CD14-positive monocyte (primary cell): ENCODE measurements around the gene SMG6. TPM values are rescaled to one million over a fixed set of nuclear protein-coding genes. Genes with fewer than 3 reads are reported as not detected.

ENCODE experiments used
- DNase-seq, 3 donors: peaks; one replicate each; pipeline ENCODE4 v3.0.0-alpha.2; 2011 to 2022
- H2AFZ ChIP-seq: 2 replicates; pipeline ENCODE4 v1.6.0; 2012; ENCODE audit warnings: mild to moderate bottlenecking, low read depth, low read length, inconsistent platforms; ENCODE audit not compliant: insufficient read depth, poor library complexity, severe bottlenecking
- H3K27ac ChIP-seq, 2 donors: 1 replicate in 1 of 2; 2 replicates in 1 of 2; pipeline ENCODE4 v1.5.1; 2012 to 2013; ENCODE audit warnings: low read length in 2 of 2, control low read depth in 1 of 2, inconsistent platforms in 1 of 2, low read depth in 1 of 2, mild to moderate bottlenecking in 1 of 2
- H3K27me3 ChIP-seq, 2 donors: one replicate each; pipeline versions ENCODE4 v1.6.0 to v1.6.1; 2011 to 2013; ENCODE audit warnings: low read length in 2 of 2; ENCODE audit not compliant: control insufficient read depth in 2 of 2, insufficient read depth in 2 of 2
- H3K36me3 ChIP-seq, 2 donors: replicated peaks in 1 of 2; 1 replicate in 1 of 2; 2 replicates in 1 of 2; pipeline versions ENCODE4 v1.5.1 to v1.6.1; 2012 to 2013; ENCODE audit warnings: low read length in 2 of 2, control low read depth in 1 of 2, inconsistent platforms in 1 of 2, mild to moderate bottlenecking in 1 of 2; ENCODE audit not compliant: insufficient read depth in 2 of 2, control insufficient read depth in 1 of 2
- H3K4me1 ChIP-seq, 2 donors: 1 replicate in 1 of 2; 2 replicates in 1 of 2; pipeline versions ENCODE4 v1.5.1 to v1.6.1; 2012 to 2013; ENCODE audit warnings: low read length in 2 of 2, control low read depth in 1 of 2, inconsistent platforms in 1 of 2, mild to moderate bottlenecking in 1 of 2, moderate library complexity in 1 of 2; ENCODE audit not compliant: insufficient read depth in 2 of 2, control insufficient read depth in 1 of 2
- H3K4me2 ChIP-seq: replicated peaks from 2 replicates; pipeline ENCODE3; 2012; ENCODE audit warnings: low read length, moderate library complexity, mild to moderate bottlenecking; ENCODE audit not compliant: poor library complexity, severe bottlenecking; ENCODE audit errors: extremely low read depth
- H3K4me3 ChIP-seq, 3 experiments: fragments of 200-600 bp in 1 of 3; sonication (generic) in 1 of 3; replicated peaks in 1 of 3; 1 replicate in 2 of 3; 2 replicates in 1 of 3; pipeline ENCODE4 v1.5.1; 2011 to 2013; ENCODE audit warnings: low read length in 3 of 3, mild to moderate bottlenecking in 3 of 3, control low read depth in 2 of 3, low read depth in 2 of 3, inconsistent platforms in 1 of 3, moderate library complexity in 1 of 3
- H3K79me2 ChIP-seq: 2 replicates; pipeline ENCODE4 v1.6.0; 2012; ENCODE audit warnings: mild to moderate bottlenecking, control low read depth, inconsistent platforms, low read length, moderate library complexity; ENCODE audit not compliant: insufficient read depth
- H3K9ac ChIP-seq: 2 replicates; pipeline ENCODE4 v1.6.0; 2017; ENCODE audit warnings: low read length, mild to moderate bottlenecking; ENCODE audit not compliant: insufficient read depth, poor library complexity, severe bottlenecking
- H3K9me3 ChIP-seq, 2 donors: replicated peaks in 1 of 2; 1 replicate in 1 of 2; 2 replicates in 1 of 2; pipeline versions ENCODE4 v1.5.1 to v1.6.1; 2012 to 2013; ENCODE audit warnings: low read length in 2 of 2, control low read depth in 1 of 2; ENCODE audit not compliant: control insufficient read depth in 1 of 2, insufficient read depth in 1 of 2
- H4K20me1 ChIP-seq: 2 replicates; pipeline ENCODE4 v1.6.0; 2012; ENCODE audit warnings: mild to moderate bottlenecking, low read length, control low read depth, moderate library complexity; ENCODE audit not compliant: insufficient read depth
- H3K27ac Mint-ChIP-seq, 7 donors: one replicate each; pipeline ENCODE4 v1.8.0; 2020; ENCODE audit warnings: mild to moderate bottlenecking in 7 of 7, mixed read lengths in 7 of 7, moderate library complexity in 6 of 7, inconsistent platforms in 2 of 7
- H3K27me3 Mint-ChIP-seq, 3 donors: one replicate each; pipeline ENCODE4 v1.8.0; 2021 to 2022; ENCODE audit warnings: low read depth in 3 of 3, mild to moderate bottlenecking in 3 of 3, mixed read lengths in 3 of 3, moderate library complexity in 3 of 3, inconsistent platforms in 1 of 3
- H3K36me3 Mint-ChIP-seq, 2 donors: one replicate each; pipeline ENCODE4 v1.8.0; 2020; ENCODE audit warnings: mixed read lengths in 2 of 2, inconsistent platforms in 1 of 2, mild to moderate bottlenecking in 1 of 2
- H3K4me1 Mint-ChIP-seq: one replicate; pipeline ENCODE4 v1.8.0; 2020; ENCODE audit warnings: mild to moderate bottlenecking, mixed read lengths
- H3K4me3 Mint-ChIP-seq, 2 donors: one replicate each; pipeline ENCODE4 v1.8.0; 2020; ENCODE audit warnings: mild to moderate bottlenecking in 2 of 2, mixed read lengths in 2 of 2, moderate library complexity in 1 of 2
- H3K9me3 Mint-ChIP-seq, 7 donors: one replicate each; pipeline ENCODE4 v1.8.0; 2020 to 2022; ENCODE audit warnings: mixed read lengths in 7 of 7, mild to moderate bottlenecking in 6 of 7, moderate library complexity in 6 of 7, inconsistent platforms in 2 of 7
- WGBS: methylation state at CpG from one replicate; pipeline ENCODE4 v1.1.5; 2013; ENCODE audit warnings: missing lambda C conversion rate; ENCODE audit not compliant: insufficient coverage; 5-methylcytosine and 5-hydroxymethylcytosine counted together
- intact Hi-C, 2 donors: fragments of 100-400 bp; cut with micrococcal nuclease; formaldehyde crosslinking; loops; one replicate each; pipeline versions ENCODE4 v1.15.0 to v1.15.1; 2023
- polyA plus RNA-seq, 3 donors: library from polyadenylated mRNA; depleted of rRNA in 1 of 3; unstranded in 2 of 3; stranded (reverse) in 1 of 3; fragments of 300-500 nt in 2 of 3; fragments of >200 nt in 1 of 3; fragmentation: Illumina TruSeq in 2 of 3; gene quantifications; 1 replicate in 2 of 3; 2 replicates in 1 of 3; pipeline ENCODE4 v1.2.3, GENCODE V29; 2012 to 2021
- TF ChIP-seq, protein P1 (sequence below): fragments of 200-600 bp; IDR thresholded peaks from one replicate; pipeline ENCODE4 v1.8.0; 2022; ENCODE audit warnings: antibody characterized with exemption, mild to moderate bottlenecking

Gene SMG6
- polyA plus RNA-seq, 3 donors: 0.67 to 7.1 (median 1.1) TPM

DNA sequence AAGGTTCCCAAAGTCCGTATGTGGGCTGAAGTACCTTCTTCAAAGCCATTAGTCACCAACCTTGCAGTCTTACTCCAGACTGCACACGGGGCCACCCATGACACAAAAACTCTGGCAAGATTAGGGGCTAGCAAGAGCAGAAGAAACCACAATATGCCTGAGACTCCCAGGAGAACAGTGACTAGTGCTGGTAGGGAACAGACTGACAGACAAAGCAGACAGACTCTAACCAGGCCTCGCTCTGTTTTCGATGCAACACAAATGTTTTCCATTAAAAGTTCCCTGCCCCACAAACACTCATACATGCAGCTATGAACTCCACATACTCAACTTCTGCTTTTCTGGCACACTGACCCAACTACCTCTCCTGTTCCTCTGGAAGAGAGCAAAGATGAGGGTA, 146.5 kb downstream of the SMG6 start:
- peak overlapping the region; percentile 92 to 99 (median 95) for H3K27ac Mint-ChIP-seq

DNA sequence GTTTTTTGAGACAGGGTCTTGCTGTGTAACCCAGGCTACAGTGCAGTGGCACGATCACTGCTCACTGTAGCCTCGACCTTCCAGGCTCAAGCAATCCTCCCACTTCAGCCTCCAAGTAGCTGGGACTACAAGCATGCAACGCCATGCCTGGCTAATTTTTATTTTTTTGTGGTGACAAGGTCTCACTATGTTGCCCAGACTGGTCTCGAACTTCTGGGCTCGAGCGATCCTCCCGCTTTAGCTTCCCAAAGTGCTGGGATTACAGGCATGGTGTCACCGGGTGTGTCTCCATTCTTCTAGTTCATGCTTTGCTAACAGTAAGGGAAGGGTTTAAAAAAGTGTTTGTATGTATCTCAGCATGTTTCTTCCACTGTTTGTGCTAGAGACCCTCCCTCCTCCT, 146.9 kb downstream of the SMG6 start:
- Histone ChIP-seq H3K36me3 (peaks cover 0 to 21% of the 10 kb centered on the region in 2 donors), H2AFZ (no peak overlapping the region), H3K9me3 (no peaks in the 10 kb centered on the region), H3K9ac (peak overlapping the region; percentile 63), H3K4me2 (peak overlapping the region; percentile 54), H3K27me3 (no peaks in the 10 kb centered on the region), H3K27ac (peak overlapping the region; percentile 15 to 95), H4K20me1 (no peaks in the 10 kb centered on the region), H3K4me1 (peaks cover 38 to 42% of the 10 kb centered on the region in 2 donors), H3K79me2 (no peaks in the 10 kb centered on the region), H3K4me3 (peak overlapping the region in 1 of 3 experiments; percentile 53)
- Mint-ChIP-seq H3K4me1 (peaks cover 42% of the 10 kb centered on the region), H3K4me3 (peak overlapping the region; percentile 47 to 65), H3K36me3 (peaks cover 29 to 30% of the 10 kb centered on the region in 2 donors), H3K9me3 (no peaks in the 10 kb centered on the region), H3K27me3 (peaks cover 0 to 2% (median 2%) of the 10 kb centered on the region in 3 donors), H3K27ac (peak overlapping the region; percentile 92 to 99 (median 95))
- intact Hi-C loops: loop anchor here (5.0 to 10.0 kb wide), 5 partner anchors 34 to 102 kb away; partner anchors contain the start of gene HIC1 (in 2 of the 2)
- WGBS: 100% methylated on average over 1 of the region's 8 CpGs
- no peak for DNase-seq
- TF ChIP-seq, protein P1, sequence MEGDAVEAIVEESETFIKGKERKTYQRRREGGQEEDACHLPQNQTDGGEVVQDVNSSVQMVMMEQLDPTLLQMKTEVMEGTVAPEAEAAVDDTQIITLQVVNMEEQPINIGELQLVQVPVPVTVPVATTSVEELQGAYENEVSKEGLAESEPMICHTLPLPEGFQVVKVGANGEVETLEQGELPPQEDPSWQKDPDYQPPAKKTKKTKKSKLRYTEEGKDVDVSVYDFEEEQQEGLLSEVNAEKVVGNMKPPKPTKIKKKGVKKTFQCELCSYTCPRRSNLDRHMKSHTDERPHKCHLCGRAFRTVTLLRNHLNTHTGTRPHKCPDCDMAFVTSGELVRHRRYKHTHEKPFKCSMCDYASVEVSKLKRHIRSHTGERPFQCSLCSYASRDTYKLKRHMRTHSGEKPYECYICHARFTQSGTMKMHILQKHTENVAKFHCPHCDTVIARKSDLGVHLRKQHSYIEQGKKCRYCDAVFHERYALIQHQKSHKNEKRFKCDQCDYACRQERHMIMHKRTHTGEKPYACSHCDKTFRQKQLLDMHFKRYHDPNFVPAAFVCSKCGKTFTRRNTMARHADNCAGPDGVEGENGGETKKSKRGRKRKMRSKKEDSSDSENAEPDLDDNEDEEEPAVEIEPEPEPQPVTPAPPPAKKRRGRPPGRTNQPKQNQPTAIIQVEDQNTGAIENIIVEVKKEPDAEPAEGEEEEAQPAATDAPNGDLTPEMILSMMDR: no peak

More for the DNA sequence above, 146.5 kb downstream of the SMG6 start:
- H3K36me3 Mint-ChIP-seq: peaks cover 27% of the 10 kb centered on the region in 2 donors
- Histone ChIP-seq H3K4me3 (peak overlapping the region in 1 of 3 experiments; percentile 53), H3K4me2 (peak overlapping the region; percentile 54), H3K9me3 (no peaks in the 10 kb centered on the region), H3K27me3 (no peaks in the 10 kb centered on the region), H2AFZ (no peak overlapping the region), H3K4me1 (peaks cover 38 to 42% of the 10 kb centered on the region in 2 donors), H4K20me1 (no peaks in the 10 kb centered on the region), H3K27ac (peak overlapping the region; percentile 15 to 95), H3K9ac (peak overlapping the region; percentile 63), H3K36me3 (peaks cover 0 to 16% of the 10 kb centered on the region in 2 donors), H3K79me2 (no peaks in the 10 kb centered on the region)
- TF ChIP-seq, protein P1: no peak
- intact Hi-C loops: loop anchor here (5.0 to 10.0 kb wide), 5 partner anchors 35 to 102 kb away; partner anchors contain the start of gene HIC1 (in 2 of the 2)
- WGBS: 5% methylated on average over 4 of the region's 4 CpGs
- H3K9me3 Mint-ChIP-seq: no peaks in the 10 kb centered on the region
- H3K4me1 Mint-ChIP-seq: peaks cover 42% of the 10 kb centered on the region
- peak; percentile 77 to 84 (median 77) for DNase-seq
- H3K4me3 Mint-ChIP-seq: peak overlapping the region; percentile 47 to 65
- peaks cover 0 to 2% (median 2%) of the 10 kb centered on the region in 3 donors for H3K27me3 Mint-ChIP-seq
